ENCODE results near the gene ZRANB3.
"Not testable (repeated sequence)": the region's sequence is repeated elsewhere in the genome, so short reads cannot be mapped to it uniquely, and the experiment has no call there.

Gene ZRANB3

DNA sequence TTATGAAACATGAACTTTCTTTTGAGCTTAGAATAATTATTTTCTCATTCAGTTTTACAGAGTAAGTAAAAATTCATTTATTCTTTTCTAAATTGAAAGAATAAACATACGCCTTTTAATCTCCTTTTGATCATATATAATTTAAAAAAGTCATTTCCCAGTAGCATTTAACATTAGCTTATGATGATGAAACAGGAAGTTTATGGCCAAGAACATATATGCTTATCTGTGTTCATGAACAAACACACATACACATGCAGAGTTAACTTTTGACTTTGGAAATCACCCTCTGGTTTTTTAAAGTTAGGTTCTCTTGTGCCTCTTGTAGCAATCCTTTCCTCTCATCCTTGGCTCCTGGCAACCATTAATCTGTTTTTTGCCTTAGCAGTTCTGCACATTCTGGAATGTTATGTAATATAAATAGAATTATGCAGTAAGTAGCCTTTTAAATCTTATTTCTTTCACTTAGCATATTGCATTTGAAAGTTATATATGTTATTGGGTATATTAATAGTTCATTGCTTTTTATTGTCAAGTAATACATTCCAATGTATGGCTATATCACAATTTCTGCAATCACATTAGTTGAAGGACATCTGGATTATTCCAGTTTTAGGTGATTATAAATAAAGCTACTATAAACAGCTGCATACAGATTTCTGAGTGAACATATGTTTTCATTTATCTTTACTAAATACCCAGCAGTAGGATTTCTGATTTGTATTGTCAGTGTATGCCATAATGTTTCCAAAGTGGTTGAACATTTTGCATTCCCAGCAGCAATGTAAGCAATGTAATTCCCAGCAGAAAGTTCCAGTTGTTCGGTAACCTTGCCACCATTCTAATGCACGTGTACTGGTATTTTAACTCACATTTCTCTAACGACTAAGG is 210.3 kb downstream of the ZRANB3 start:
- no peak for DNase-seq

DNA sequence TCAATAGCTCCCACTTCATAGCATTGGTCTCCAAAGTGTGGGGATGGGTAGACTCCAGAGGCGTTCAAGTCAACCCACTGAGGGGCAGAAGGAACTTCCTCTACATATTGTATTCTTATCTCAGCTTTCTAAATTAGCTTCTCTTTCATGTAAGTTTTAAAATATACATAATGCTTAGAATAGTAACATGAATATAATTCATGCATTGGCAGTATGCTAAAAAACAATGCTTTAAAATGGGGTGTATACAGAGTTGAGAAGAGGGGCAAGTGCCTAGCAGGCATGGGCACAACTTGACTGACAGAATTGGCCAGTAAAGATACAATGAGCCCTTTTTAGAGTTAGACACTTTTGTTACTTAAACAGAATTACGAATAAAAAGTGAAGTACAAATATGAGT is 212.2 kb downstream of the ZRANB3 start:
- DNase-seq: no peak

DNA sequence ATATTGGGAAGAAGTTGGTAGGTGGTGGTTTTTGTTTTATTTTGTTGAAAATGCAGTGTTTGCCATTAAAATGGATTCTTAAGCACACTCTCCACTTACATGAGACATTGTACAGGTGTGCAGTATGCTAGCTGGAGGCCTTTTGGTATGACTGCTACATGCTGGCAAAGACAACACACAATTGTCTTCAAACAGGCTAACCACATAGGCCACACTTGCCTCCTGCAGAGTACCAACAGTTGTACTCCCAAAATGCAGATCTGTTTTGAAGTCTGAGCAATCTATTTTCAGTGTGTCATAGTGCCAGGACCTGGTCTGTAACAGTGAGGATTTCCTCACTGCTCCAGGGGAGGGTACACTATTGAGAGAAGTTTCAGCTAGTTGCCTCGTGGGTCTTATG is 213.6 kb downstream of the ZRANB3 start:
- DNase-seq: no peak

DNA sequence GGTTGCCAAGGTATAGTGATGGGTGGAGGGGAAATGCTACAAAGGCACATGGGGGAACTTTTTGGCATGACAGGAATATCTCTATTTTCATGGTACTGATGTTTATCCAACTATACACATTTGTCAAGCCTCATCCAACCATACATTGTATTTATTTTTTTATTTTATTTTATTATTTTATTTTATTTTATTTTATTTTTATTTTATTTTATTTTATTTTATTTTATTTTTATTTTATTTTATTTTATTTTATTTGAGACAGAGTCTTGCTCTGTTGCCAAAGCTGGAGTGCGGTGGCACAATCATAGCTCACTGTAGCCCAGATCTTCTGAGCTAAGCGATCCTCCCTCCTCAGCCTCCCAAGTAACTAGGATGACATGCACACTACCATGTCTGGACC is 219.1 kb downstream of the ZRANB3 start:
- no peak for DNase-seq

DNA sequence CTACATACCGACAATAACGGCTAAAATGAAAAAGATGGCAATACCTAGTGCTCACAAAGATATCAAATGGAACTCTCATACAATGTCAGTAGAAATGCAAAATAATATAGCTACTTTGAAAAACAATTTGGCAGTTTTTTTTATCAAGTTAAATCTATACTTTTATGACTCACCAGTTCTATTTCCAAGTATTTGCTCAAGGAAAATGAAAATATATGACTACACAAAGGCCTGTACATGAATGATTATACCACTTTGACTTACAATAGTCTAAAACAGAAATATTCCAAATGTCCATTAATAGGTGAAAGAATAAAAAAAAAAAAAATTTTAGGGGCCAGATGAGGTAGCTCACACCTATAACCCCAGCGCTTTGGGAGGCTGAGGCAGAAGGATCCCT is 219.8 kb downstream of the ZRANB3 start:
- no peak for DNase-seq

DNA sequence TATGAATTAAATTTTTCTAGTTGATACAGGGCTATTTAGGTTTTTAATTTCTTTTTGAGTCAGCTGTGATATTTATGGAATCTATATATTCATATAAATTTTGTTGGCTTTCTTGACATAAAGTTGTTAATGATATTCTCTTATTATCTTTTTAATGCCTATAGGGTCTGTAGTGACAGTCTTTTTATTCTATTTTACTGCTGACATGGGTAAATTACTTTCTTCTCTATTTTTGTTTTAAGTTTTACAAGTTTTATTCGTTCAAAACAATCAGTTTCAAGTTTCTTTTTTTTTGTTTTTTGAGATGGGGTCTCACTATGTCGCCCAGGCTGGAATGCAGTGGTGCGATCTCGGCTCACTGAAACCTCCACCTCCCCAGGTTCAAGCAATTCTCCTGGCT is 226.3 kb downstream of the ZRANB3 start:
- DNase-seq: no peak

DNA sequence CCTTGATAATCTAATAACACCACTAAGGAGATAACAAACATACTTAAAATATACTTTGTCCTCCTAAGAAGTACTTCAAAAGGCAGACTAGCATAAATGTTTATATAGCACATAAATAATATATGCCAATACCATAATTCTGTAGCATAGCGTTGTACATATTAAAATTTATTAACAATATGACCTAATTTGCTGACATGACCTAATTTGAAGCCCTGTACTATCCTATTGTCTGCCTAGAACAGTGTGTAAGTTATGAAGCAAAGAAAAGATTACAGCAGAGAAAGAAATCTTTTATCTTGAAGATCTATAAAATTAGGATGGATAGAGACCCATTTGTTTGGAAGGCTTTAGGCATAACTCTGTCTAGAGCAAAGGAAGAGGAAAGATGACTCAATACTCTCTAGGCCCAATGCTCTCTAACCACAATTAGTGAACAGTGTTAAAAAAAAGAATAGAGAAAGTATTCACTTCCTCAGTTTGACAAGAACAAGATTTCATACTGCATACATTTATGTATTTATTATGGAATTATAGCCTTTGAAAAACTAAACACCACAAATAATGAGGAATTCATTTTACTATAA is 231.3 kb downstream of the ZRANB3 start:
- no peak for DNase-seq

DNA sequence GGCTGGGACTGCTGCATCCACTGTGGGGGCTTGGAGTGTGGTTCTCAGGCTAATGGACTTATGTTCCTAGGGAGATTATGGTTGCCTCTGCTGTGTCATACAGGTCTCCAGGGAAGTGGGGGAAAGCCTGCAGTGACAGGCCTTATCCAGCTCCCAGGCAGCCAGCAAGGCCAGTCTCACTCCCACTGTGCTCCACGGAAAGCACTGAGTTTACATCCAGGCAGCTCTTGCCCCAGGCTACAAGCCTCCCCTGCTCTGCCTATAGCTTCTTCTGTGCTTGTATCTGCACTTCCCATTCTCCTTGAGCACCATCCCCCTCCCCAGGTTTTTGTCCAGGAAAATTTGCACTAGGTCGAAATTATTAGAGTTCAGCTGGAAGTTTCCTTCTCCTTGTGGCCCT is 231.9 kb downstream of the ZRANB3 start:
- no peak for DNase-seq

DNA sequence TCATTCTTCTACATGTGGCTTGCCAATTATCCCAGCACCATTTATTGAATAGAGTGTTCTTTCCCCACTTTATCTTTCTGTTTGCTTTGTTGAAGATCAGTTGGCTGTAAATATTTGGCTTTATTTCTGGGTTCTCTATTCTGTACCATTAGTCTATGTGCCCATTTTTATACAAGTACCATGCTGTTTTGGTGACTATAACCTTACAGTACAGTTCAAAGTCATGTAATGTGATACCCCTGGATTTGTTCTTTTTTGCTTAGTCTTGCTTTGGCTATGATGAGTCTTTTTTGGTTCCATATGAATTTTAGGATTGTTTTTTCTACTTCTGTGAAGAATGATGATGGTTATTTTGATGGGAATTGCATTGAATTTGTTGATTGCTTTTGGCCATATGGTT is 243.9 kb downstream of the ZRANB3 start:
- not testable (repeated sequence) for DNase-seq

DNA sequence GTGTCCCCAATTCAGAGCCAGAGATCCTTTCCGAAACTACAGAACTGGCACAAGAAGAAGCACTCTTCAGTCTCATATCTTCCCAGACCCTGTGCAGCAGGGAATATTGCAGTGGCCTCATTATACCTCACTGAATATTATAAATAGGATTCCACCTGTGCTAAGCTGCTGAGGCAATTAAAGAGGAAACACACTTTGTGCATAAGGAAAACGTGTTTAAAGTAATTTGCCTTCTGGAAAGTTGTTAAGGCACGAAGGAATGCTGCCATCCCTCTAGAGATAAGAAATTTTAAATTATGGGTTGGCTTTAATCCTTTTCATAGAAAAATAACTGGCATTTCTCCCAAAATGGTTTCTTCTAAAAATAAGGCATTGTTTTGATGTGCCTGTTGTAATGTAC is 245.6 kb downstream of the ZRANB3 start:
- DNase-seq: no peak

DNA sequence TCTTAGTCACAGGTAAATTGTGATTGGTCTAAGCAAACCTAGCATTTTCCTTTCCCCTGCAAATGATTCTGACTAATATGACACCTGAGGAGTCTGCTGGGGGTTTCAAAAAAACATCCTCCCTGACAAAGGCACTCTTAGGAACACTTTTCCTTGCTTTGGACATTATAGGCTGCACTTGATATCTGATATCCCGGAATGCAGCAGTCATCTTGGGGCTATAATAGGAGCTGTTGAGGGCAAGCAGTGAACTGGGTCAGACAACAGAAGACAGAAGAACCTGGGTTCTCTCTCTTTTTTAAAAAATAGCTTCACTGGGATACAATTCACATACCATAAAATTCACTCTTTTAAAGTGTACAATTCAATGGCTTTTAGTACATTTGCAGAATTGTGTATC is 249.6 kb downstream of the ZRANB3 start:
- DNase-seq: no peak

DNA sequence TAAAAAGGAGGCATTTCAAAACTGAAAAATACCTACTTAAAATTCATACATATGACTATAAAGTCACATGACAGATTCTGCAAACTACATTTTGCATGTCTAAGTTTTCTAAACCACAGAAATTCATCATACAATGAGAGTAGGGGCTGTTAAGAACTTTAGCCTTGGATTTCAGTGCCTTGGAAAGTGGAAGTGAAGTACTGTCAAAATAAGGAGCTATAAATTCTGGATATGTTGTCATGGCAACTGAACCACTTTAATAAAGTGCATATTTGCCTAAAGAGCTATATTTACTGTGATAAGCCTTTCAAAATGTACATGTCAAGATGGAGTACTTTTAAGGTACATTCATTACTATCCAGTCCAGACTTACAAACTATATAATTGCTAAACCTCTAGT is 251.8 kb downstream of the ZRANB3 start:
- no peak for DNase-seq

DNA sequence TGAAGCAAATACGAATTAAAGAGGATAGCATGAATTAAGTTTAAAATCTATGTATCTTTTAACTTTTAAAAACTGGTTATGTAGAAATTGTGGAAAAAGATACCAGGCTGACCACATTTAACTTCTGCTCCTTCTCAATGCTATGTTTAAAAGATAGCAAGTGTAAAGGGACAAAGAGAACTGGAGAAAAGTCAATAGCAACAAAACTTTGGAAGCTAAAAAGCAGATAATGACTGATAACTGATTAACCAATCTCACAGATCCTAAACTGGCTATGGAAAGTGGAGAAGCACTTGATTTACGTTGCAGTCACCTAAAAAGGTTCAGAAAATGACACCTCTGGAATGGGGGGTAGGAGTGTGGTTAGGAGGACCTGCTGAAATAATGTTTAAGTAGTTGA is 254.5 kb downstream of the ZRANB3 start:
- DNase-seq: no peak

DNA sequence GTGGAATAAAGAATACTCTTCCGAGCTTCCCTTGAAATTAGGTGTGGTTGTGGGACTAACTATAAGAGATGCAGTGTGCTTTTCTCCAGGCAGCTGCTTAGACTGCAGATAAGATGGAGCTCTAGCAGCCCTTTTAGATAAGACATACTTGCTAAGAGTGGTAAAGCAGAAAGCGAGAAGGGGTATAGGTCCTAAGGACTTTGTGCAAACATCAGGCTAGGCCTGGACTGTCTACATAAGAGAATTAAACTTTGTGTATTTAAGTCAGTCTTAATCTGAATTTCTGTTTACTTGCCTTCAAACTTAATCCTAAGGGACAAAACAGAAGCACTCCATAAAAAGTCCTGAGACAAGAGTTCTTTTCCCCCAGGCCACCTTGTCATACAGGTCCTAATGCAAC is 260.0 kb downstream of the ZRANB3 start:
- DNase-seq: no peak

DNA sequence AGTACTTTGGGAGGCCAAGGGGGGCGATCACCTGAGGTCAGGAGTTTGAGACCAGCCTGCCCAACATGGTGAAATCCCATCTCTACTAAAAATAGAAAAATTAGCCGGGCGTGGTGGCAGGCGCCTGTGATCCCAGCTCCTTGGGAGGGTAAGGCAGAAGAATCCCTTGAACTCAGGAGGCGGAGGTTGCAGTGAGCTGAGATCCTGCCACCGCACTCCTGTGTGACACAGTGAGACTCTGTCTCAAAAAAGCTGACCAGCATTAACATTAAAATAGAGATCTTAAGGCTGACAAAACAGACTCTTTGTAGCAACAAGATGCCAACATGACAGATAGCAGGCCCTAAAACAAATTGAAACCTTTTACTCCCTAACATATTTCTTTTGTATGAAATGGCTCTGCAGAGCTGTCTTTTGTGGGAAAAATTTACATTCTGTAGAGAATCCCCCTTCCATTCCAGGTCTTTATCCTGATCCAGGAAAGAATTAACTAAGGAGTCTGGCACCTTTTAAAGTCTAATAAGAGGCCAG is 265.0 kb downstream of the ZRANB3 start:
- DNase-seq: no peak

DNA sequence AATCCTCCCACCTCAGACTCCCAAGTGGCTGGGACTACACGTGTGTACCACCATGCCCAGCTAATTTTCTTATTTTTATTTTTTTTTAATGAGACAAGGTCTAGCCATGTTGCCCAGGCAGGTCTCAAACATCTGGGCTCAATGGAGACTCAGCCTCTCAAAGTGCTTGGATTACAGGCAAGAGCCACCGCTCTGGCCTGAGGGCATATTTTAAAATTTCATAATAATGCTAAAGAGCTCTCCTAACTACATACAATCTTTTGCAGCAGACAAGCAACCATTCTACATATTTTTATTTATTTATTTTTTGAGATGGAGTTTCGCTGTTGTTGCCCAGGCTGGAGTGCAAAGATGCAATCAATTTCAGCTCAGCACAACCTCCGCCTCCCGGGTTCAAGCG is 271.9 kb downstream of the ZRANB3 start:
- DNase-seq: no peak

DNA sequence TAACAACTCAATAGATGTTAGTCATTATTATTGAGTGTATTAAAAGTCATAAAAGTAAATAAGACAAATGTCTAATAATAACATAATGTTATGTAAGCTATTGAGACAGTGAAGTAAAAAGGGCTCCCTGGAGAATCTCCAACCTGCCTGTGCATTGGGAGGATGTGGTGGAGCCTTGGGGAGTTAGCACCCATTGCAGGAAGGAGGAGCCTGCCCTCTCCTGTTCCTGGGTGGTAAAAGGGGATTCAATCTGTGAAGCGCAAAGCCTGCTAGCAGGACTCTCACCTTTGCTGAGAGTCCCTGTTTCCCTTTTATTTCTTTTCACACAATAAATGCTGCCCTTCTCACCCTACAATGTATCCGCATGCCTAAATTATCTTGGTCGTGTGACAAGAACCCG is 272.8 kb downstream of the ZRANB3 start:
- DNase-seq: no peak

DNA sequence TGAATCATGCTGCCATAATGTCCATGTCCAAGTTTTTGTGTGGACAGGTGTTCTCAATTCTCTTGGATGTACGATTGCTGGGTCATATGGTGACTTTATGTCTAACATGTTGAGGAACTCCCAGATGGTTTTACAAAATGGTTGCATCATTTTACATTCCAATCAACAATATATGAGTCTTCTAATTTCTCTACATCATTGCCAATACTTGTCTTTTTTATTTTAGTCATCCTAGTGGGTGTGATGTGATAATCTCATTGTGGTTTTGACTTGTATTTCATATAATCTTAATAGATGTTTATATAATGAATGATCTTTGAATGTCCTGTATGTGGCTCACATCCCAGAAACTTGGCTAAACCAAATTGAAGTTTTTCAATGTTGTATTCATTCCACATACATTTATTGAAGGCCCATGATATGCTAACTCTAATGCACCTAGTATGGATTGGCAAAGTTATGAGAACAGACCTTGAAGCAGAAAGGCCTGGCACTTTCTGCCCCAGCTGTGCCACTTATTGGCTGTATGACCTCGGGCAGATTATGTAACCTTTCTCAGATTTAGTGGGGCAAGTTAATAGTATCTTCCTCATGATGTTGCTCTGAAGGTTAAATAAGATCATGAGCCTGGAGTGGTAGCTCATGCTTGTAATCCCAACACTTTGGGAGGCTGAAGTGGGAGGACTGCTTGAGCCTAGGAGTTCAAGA is 273.5 kb downstream of the ZRANB3 start:
- DNase-seq: no peak

DNA sequence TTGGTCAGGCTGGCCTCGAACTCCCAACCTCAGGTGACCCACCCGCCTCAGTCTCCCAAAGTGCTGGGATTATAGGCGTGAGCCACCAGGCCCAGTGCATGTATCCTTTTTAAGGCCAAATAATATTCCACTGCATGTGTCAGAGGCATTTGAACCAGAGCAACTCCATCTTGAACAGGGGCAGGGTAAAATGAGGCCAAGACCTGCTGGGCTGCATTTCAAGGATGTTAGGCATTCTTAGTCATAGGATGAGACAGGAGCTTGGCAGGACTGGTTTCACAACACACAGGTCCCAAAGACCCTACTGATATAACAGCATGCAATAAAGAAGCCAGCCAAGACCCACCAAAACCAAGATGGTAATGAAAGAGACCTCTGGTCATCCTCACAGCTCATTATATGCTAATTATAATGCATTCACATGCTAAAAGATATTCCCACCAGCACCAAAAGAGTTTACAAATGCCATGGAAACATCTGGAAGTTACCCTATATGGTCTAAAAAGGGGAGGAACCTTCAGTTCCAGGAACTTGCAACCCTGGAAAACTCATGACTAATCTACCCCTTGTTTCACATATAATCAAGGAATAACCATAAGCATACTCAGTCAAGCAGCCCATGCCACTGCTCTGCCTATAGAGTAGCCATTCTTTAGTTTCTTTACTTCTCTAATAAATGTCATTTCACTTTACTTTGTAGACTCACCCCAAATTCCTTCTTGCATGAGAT is 274.3 kb downstream of the ZRANB3 start:
- DNase-seq: no peak

DNA sequence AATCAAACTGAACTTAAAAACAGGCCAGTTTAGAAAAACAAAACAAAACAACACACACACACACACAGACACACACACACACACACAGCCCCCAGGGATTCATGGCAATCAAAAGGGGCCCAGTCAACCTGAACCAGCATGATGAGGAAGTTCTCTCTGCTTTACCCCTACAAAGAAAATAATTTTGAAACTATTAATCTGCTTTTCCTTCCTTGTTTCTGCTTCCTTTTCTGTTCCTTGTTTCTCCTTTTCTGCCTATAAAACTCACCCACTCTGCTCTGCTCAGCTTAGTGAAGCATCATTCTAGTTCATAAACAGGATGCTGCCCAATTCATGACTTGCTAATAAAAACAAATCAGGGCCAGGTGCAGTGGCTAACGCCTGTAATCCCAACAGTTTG is 275.8 kb downstream of the ZRANB3 start:
- no peak for DNase-seq

DNA sequence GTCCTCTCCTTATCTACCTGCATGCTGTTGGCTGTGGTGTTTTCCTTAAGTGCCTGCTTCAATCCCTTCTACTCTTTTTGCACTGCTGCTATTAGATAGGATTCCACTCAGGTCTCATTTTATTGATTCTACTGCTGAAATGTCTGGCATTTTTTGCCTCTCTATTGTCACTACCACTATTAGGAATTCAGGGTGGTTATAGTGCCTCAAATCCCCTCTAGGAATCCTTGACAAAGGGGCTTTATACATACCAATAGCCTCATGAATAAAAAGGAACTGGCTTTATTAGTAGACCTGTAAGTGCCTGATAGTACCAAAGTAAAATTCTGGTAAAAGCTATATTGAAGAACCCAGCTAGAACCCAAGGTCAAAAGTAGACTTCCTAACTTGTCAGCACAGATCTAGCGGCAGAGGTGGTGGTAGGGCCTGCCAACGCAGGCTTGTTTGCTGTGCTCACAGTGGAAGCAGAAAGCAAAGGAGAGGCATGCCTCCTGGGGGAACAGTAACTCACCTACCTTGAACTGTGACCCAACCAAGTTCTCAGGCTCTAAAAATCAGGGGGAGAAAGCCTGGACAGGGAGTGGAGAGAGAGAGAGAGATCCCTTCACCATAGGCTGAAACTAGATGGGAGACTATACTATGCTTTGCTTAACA is 278.1 kb downstream of the ZRANB3 start:
- DNase-seq: no peak

DNA sequence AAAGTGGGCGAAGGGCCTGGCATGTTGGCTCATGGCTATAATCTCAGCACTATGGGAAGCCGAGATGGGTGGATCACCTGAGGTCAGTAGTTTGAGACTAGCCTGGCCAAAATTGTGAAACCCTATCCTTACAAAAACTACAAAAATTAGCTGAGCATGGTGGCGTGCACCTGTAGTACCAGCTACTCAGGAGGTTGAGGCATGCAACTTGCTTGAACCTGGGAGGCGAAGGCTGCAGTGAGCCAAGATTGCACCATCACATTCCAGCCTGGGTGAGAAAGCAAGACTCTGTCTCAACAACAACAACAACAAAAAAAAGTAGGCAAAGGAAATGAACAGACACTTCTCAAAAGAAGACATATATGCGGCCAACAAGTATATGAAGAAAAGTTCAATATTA is 282.4 kb downstream of the ZRANB3 start:
- no peak for DNase-seq
